ENCODE results near the gene ZSCAN16. TPM values are rescaled to one million over a fixed set of nuclear protein-coding genes. Genes with fewer than 3 reads are reported as not detected.
A peak's percentile ranks its signal among the peaks of the same experiment; 100 is the strongest.

ZSCAN16 gene
- total and polyA plus RNA-seq, 10 of the 15 experiments (the other 5 are each of a cell fraction or from before 2014, with no cell fraction given) = 4.6 to 13.8 (median 10.3) TPM

DNA sequence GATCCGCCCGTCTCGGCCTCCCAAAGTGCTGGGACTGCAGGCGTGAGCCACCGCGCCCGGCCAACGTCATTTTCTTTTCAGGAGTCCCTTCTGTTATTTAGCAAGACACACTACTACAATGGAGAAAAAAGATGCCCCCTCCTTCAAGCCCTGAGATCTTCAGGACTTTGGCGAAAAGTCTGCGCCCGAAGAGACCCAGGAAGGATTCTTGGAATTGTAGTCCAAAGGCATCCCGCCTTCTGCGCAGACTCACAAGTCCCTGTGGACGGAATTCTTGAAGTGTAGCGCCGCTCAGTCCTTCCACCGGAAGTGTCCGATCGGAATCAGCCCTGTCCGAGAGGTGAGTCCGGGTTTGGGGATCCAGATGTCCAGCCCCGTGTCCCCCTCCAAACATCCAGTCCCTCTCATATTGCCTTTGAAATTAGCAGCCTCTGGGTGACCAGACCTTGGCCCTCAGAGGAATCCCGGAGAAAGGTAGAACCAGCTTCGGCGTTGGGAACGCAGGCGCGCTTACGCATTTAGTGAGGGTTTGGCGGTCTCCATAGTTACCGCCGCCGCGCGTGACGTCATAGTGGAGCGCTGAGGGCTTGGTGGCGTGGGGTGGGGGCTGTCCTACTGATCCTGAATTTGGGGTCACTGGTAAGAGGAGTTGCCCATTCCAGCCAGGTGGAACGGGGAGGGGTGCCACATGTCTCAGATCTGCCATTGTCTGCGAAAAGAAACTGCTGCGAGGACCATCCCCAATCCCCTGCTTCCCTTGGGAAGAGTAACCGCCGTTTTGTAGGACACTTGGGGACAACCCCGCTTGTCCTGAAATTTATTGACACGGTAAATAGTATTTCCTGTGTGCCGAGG lies 43.6 kb upstream of the ZSCAN16 start (continued):
- TF ChIP-seq, protein P1, sequence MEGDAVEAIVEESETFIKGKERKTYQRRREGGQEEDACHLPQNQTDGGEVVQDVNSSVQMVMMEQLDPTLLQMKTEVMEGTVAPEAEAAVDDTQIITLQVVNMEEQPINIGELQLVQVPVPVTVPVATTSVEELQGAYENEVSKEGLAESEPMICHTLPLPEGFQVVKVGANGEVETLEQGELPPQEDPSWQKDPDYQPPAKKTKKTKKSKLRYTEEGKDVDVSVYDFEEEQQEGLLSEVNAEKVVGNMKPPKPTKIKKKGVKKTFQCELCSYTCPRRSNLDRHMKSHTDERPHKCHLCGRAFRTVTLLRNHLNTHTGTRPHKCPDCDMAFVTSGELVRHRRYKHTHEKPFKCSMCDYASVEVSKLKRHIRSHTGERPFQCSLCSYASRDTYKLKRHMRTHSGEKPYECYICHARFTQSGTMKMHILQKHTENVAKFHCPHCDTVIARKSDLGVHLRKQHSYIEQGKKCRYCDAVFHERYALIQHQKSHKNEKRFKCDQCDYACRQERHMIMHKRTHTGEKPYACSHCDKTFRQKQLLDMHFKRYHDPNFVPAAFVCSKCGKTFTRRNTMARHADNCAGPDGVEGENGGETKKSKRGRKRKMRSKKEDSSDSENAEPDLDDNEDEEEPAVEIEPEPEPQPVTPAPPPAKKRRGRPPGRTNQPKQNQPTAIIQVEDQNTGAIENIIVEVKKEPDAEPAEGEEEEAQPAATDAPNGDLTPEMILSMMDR (IDR thresholded peaks at IDR 0.05 in 2 of 3, conservative IDR thresholded peaks at IDR 0.05 in 1 of 3; ENCODE audit: control insufficient read depth in 2 of 3, extremely low read depth in 1 of 3, insufficient read depth in 1 of 3, low read depth in 3 of 3, low read length in 3 of 3) = no peak
- TF ChIP-seq RCOR1 (conservative IDR thresholded peaks at IDR 0.05; ENCODE audit: low read depth, low read length) (peak; percentile 63; the same call in 1 of the 2 replicates), IKZF1 (conservative IDR thresholded peaks at IDR 0.05) (peak; percentile 96), CHD2 (IDR thresholded peaks at IDR 0.05; ENCODE audit: borderline replicate concordance, low read depth, low read length) (peak; percentile 77; the same call in 1 of the 2 replicates), MEF2A (IDR thresholded peaks at IDR 0.05; ENCODE audit: insufficient read depth, low read depth, low read length) (peak; percentile 69; the same call in 1 of the 2 replicates), TAF1 (IDR thresholded peaks at IDR 0.05; ENCODE audit: borderline replicate concordance, low read depth, low read length) (peak; percentile 57; the same call in 1 of the 2 replicates), CREM (IDR thresholded peaks at IDR 0.05; ENCODE audit: low read depth) (peak; percentile 97), POU2F2 (IDR thresholded peaks at IDR 0.05; ENCODE audit: borderline replicate concordance, low read depth, low read length) (peak; percentile 86; the same call in 2 of the 3 replicates), CHD1 (IDR thresholded peaks at IDR 0.05; ENCODE audit: low read depth, low read length) (0 out of 2 replicates have a peak, but pooled peaks have one; percentile 75), ZNF274 (IDR thresholded peaks at IDR 0.05; ENCODE audit: insufficient read depth, insufficient read length) (no peak)
- TF ChIP-seq, protein P2, sequence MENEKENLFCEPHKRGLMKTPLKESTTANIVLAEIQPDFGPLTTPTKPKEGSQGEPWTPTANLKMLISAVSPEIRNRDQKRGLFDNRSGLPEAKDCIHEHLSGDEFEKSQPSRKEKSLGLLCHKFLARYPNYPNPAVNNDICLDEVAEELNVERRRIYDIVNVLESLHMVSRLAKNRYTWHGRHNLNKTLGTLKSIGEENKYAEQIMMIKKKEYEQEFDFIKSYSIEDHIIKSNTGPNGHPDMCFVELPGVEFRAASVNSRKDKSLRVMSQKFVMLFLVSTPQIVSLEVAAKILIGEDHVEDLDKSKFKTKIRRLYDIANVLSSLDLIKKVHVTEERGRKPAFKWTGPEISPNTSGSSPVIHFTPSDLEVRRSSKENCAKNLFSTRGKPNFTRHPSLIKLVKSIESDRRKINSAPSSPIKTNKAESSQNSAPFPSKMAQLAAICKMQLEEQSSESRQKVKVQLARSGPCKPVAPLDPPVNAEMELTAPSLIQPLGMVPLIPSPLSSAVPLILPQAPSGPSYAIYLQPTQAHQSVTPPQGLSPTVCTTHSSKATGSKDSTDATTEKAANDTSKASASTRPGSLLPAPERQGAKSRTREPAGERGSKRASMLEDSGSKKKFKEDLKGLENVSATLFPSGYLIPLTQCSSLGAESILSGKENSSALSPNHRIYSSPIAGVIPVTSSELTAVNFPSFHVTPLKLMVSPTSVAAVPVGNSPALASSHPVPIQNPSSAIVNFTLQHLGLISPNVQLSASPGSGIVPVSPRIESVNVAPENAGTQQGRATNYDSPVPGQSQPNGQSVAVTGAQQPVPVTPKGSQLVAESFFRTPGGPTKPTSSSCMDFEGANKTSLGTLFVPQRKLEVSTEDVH (IDR thresholded peaks at IDR 0.05; ENCODE audit: low read depth, partially characterized antibody) = peak; percentile 97
- TF ChIP-seq, protein P3, sequence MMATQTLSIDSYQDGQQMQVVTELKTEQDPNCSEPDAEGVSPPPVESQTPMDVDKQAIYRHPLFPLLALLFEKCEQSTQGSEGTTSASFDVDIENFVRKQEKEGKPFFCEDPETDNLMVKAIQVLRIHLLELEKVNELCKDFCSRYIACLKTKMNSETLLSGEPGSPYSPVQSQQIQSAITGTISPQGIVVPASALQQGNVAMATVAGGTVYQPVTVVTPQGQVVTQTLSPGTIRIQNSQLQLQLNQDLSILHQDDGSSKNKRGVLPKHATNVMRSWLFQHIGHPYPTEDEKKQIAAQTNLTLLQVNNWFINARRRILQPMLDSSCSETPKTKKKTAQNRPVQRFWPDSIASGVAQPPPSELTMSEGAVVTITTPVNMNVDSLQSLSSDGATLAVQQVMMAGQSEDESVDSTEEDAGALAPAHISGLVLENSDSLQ (IDR thresholded peaks at IDR 0.05) = peak; percentile 66
- TF ChIP-seq, protein P4, sequence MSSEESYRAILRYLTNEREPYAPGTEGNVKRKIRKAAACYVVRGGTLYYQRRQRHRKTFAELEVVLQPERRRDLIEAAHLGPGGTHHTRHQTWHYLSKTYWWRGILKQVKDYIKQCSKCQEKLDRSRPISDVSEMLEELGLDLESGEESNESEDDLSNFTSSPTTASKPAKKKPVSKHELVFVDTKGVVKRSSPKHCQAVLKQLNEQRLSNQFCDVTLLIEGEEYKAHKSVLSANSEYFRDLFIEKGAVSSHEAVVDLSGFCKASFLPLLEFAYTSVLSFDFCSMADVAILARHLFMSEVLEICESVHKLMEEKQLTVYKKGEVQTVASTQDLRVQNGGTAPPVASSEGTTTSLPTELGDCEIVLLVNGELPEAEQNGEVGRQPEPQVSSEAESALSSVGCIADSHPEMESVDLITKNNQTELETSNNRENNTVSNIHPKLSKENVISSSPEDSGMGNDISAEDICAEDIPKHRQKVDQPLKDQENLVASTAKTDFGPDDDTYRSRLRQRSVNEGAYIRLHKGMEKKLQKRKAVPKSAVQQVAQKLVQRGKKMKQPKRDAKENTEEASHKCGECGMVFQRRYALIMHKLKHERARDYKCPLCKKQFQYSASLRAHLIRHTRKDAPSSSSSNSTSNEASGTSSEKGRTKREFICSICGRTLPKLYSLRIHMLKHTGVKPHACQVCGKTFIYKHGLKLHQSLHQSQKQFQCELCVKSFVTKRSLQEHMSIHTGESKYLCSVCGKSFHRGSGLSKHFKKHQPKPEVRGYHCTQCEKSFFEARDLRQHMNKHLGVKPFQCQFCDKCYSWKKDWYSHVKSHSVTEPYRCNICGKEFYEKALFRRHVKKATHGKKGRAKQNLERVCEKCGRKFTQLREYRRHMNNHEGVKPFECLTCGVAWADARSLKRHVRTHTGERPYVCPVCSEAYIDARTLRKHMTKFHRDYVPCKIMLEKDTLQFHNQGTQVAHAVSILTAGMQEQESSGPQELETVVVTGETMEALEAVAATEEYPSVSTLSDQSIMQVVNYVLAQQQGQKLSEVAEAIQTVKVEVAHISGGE (CRISPR knock-in tag; IDR thresholded peaks at IDR 0.05) = peak; percentile 98
- TF ChIP-seq, protein P5, sequence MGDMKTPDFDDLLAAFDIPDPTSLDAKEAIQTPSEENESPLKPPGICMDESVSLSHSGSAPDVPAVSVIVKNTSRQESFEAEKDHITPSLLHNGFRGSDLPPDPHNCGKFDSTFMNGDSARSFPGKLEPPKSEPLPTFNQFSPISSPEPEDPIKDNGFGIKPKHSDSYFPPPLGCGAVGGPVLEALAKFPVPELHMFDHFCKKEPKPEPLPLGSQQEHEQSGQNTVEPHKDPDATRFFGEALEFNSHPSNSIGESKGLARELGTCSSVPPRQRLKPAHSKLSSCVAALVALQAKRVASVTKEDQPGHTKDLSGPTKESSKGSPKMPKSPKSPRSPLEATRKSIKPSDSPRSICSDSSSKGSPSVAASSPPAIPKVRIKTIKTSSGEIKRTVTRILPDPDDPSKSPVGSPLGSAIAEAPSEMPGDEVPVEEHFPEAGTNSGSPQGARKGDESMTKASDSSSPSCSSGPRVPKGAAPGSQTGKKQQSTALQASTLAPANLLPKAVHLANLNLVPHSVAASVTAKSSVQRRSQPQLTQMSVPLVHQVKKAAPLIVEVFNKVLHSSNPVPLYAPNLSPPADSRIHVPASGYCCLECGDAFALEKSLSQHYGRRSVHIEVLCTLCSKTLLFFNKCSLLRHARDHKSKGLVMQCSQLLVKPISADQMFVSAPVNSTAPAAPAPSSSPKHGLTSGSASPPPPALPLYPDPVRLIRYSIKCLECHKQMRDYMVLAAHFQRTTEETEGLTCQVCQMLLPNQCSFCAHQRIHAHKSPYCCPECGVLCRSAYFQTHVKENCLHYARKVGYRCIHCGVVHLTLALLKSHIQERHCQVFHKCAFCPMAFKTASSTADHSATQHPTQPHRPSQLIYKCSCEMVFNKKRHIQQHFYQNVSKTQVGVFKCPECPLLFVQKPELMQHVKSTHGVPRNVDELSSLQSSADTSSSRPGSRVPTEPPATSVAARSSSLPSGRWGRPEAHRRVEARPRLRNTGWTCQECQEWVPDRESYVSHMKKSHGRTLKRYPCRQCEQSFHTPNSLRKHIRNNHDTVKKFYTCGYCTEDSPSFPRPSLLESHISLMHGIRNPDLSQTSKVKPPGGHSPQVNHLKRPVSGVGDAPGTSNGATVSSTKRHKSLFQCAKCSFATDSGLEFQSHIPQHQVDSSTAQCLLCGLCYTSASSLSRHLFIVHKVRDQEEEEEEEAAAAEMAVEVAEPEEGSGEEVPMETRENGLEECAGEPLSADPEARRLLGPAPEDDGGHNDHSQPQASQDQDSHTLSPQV (IDR thresholded peaks at IDR 0.05) = no peak; the same call in 1 of the 2 replicates

All from GM12878 (cell line).